SK-N-MC (cell line): ENCODE results near the gene KCNT2.

Source experiments
- EZH2 ChIP-seq: fragments of 200-600 bp; sonication (generic); IDR thresholded peaks from one replicate; pipeline ENCODE4 v1.6.1; 2017; ENCODE audit warnings: antibody characterized with exemption
- FOXP2 ChIP-seq: optimal IDR thresholded peaks from 2 replicates; pipeline ENCODE3; 2011; ENCODE audit warnings: mild to moderate bottlenecking, moderate library complexity; ENCODE audit not compliant: insufficient read depth; ENCODE audit errors: extremely low read length, control extremely low read depth
- POLR2AphosphoS5 ChIP-seq: IDR thresholded peaks from 2 replicates; pipeline ENCODE4 v1.6.1; 2012; ENCODE audit warnings: mild to moderate bottlenecking, low read depth, low read length, borderline replicate concordance

DNA sequence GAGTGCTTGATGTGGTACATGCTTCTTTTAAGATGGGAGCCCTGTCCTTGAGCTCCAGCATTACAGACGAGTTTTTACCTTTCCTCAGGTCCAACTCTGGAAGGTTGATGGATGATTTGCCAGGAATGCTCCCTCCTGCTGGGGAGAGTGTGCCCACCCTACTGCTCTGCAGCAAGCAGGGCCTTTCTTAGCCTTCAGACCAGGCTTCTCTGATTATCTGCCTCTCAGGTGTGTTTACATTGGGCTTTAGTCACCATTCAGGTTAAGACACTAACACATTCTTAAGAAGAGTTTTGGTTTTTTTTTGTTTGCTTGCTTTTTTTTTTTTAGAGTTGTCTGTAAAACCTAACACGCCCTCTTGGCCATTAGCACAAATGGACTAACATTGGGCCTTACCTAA is 301.8 kb downstream of the KCNT2 start:
- TF ChIP-seq POLR2AphosphoS5 (no peak), FOXP2 (no peak), EZH2 (no peak)
